ENCODE data around the gene OTOS.

The OTOS gene

DNA sequence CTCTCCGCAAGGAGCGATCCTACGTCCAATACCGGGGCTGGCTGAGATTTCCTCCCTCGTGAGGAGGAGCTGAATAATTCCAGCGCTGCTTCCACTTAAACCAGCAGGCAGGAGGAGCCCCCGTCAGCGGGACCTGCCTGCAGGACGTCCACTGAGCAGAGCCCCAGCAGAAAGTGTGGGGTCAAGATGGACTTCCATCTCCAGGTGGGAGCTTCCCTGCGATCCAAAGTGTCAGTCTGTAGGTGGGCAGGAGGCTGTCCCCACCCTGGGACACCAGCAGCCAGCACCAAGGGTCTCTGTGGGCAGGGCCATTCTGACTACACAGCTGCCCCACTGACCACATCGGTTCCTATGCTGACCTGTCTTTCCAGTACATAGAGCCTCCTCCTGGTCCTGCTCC, 462 bp upstream of the OTOS start:
- Histone ChIP-seq H3K4me3 (ENCODE audit: severe bottlenecking) (no peak overlapping the region), H3K9me3 (ENCODE audit: severe bottlenecking) (no peaks in the 10 kb centered on the region), H3K27me3 (ENCODE audit: insufficient read depth, poor library complexity, severe bottlenecking) (no peaks in the 10 kb centered on the region), H3K4me1 (ENCODE audit: insufficient read depth, poor library complexity, severe bottlenecking) (no peaks in the 10 kb centered on the region), H3K27ac (ENCODE audit: poor library complexity, severe bottlenecking) (no peak overlapping the region), H3K36me3 (ENCODE audit: low read depth) (no peaks in the 10 kb centered on the region)
- TF ChIP-seq, protein P1, sequence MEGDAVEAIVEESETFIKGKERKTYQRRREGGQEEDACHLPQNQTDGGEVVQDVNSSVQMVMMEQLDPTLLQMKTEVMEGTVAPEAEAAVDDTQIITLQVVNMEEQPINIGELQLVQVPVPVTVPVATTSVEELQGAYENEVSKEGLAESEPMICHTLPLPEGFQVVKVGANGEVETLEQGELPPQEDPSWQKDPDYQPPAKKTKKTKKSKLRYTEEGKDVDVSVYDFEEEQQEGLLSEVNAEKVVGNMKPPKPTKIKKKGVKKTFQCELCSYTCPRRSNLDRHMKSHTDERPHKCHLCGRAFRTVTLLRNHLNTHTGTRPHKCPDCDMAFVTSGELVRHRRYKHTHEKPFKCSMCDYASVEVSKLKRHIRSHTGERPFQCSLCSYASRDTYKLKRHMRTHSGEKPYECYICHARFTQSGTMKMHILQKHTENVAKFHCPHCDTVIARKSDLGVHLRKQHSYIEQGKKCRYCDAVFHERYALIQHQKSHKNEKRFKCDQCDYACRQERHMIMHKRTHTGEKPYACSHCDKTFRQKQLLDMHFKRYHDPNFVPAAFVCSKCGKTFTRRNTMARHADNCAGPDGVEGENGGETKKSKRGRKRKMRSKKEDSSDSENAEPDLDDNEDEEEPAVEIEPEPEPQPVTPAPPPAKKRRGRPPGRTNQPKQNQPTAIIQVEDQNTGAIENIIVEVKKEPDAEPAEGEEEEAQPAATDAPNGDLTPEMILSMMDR (IDR thresholded peaks at IDR 0.05; ENCODE audit: poor library complexity, severe bottlenecking), result no peak
- no peak for ATAC-seq (ENCODE audit: low read depth)
- peak; percentile 42 for DNase-seq (ENCODE audit: low spot score)

- Histone ChIP-seq H3K36me3 (ENCODE audit: low read depth) (no peaks in the 10 kb centered on the region), H3K27me3 (ENCODE audit: insufficient read depth, poor library complexity, severe bottlenecking) (no peaks in the 10 kb centered on the region)
- no peak for ATAC-seq (ENCODE audit: low read depth)
Measured at GRCh38 chr2:240139666-240140393, 628 bp downstream of the OTOS start.

GRCh38 chr2:240139011-240139441, 1.4 kb downstream of the OTOS start:
- TF ChIP-seq, protein P1 (IDR thresholded peaks at IDR 0.05; ENCODE audit: poor library complexity, severe bottlenecking), result no peak
- peaks cover under 1% of the 10 kb centered on the region; the same call in 1 of the 2 replicates for H3K36me3 ChIP-seq (ENCODE audit: low read depth)
- H3K9me3 ChIP-seq (ENCODE audit: severe bottlenecking), result no peaks in the 10 kb centered on the region
- no peaks in the 10 kb centered on the region for H3K27me3 ChIP-seq (ENCODE audit: insufficient read depth, poor library complexity, severe bottlenecking)
- ATAC-seq (ENCODE audit: low read depth) (no peak), DNase-seq (ENCODE audit: low spot score) (peak; percentile 57)
- no peak overlapping the region for H3K4me3 ChIP-seq (ENCODE audit: severe bottlenecking)
- H3K4me1 ChIP-seq (ENCODE audit: insufficient read depth, poor library complexity, severe bottlenecking), result peaks cover 6% of the 10 kb centered on the region
- no peak overlapping the region for H3K27ac ChIP-seq (ENCODE audit: poor library complexity, severe bottlenecking)

More at GRCh38 chr2:240139666-240140393, 628 bp downstream of the OTOS start:
- no peaks in the 10 kb centered on the region for H3K9me3 ChIP-seq (ENCODE audit: severe bottlenecking)
- H3K4me3 ChIP-seq (ENCODE audit: severe bottlenecking), result no peak overlapping the region
- no peak overlapping the region for H3K27ac ChIP-seq (ENCODE audit: poor library complexity, severe bottlenecking)
- peaks cover 3% of the 10 kb centered on the region for H3K4me1 ChIP-seq (ENCODE audit: insufficient read depth, poor library complexity, severe bottlenecking)
- TF ChIP-seq, protein P1 (IDR thresholded peaks at IDR 0.05; ENCODE audit: poor library complexity, severe bottlenecking), result no peak
- DNase-seq (ENCODE audit: low spot score), result peak; percentile 36

DNA sequence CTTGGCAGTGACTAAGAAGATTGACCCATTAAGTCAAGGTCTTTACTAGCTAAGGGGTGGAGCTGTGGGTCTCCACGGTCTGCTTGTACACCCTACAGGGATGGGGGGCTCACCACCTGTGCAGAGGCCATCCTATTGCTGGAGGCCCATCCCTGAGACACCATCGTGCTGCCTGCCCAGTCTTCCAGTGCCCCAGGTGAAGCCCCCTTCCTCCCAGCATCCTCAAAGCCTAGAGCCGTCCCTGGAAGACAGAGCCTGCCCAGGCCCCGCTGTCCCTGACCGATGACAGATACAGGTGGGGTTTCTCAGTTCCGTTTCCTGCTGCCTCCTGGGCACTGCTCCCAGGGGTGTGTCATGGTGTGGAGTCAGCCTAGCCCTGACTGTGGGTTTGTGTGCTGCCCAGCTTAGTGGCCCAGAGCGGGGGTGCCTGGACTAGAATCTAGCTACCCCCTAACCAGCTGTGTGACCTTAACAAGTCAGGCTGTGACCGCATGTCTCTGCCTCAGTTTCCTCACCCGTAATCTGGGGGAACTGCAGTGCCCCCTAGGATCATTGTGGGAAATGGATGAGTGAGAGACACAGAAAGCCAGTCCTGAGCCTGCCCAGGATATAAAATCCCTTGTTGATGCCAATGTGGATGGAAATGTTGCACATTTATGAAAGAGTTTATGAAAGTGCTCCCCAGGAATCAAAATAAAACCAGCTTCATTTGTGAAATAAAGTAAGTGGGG, 2.0 kb downstream of the OTOS start:
- Histone ChIP-seq H3K27ac (ENCODE audit: poor library complexity, severe bottlenecking) (no peak overlapping the region), H3K9me3 (ENCODE audit: severe bottlenecking) (no peaks in the 10 kb centered on the region), H3K36me3 (ENCODE audit: low read depth) (peaks cover 7% of the 10 kb centered on the region), H3K4me1 (ENCODE audit: insufficient read depth, poor library complexity, severe bottlenecking) (peaks cover 6% of the 10 kb centered on the region), H3K27me3 (ENCODE audit: insufficient read depth, poor library complexity, severe bottlenecking) (no peaks in the 10 kb centered on the region), H3K4me3 (ENCODE audit: severe bottlenecking) (no peak overlapping the region)
- TF ChIP-seq, protein P1 (IDR thresholded peaks at IDR 0.05; ENCODE audit: poor library complexity, severe bottlenecking), result no peak
- DNase-seq (ENCODE audit: low spot score) (peak; percentile 46), ATAC-seq (ENCODE audit: low read depth) (0 out of 3 replicates have a peak, but pooled peaks have one; percentile 12)
